Measurements from ENCODE around the gene FABP7.

FABP7 gene

DNA sequence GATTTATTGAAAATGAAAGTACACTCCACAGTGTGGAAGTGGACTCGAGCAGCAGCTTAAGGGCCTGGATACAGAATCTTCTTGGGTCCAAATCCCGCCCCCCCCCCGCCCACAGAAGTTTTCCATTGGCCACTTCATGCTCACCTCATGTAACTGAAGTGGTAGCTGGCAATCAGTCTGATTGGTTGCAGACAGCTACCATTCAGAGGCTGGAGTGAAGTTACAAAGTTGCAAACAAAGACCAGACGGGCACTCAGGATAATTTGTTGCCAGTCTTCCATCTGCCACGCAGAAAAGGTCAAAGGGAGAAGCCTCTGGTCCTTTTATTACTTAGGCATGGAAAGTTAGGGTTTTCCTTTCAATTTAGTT lies 25.8 kb upstream of the FABP7 start:
- no peak for DNase-seq (ENCODE audit: low read depth, low spot score)
- CTCF ChIA-PET = interaction anchor here (0.7 to 1.2 kb wide), 4 partner anchors 9 to 85 kb away, joined by 3 read pairs; partner anchors contain the start of gene SMPDL3A
- H3K4me3 ChIP-seq (ENCODE audit: low read depth, low read length) = no peak overlapping the region; the same call in 1 of the 2 replicates

GRCh38 chr6:122754191-122754731 lies 25.3 kb upstream of the FABP7 start:
- no peak for DNase-seq (ENCODE audit: low read depth, low spot score)
- TF ChIP-seq, protein P1, sequence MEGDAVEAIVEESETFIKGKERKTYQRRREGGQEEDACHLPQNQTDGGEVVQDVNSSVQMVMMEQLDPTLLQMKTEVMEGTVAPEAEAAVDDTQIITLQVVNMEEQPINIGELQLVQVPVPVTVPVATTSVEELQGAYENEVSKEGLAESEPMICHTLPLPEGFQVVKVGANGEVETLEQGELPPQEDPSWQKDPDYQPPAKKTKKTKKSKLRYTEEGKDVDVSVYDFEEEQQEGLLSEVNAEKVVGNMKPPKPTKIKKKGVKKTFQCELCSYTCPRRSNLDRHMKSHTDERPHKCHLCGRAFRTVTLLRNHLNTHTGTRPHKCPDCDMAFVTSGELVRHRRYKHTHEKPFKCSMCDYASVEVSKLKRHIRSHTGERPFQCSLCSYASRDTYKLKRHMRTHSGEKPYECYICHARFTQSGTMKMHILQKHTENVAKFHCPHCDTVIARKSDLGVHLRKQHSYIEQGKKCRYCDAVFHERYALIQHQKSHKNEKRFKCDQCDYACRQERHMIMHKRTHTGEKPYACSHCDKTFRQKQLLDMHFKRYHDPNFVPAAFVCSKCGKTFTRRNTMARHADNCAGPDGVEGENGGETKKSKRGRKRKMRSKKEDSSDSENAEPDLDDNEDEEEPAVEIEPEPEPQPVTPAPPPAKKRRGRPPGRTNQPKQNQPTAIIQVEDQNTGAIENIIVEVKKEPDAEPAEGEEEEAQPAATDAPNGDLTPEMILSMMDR (IDR thresholded peaks at IDR 0.05; ENCODE audit: insufficient read depth, low read length, missing control alignments) = no peak
- ChIA-PET CTCF (interaction anchor here (0.9 to 1.2 kb wide), 3 partner anchors 10 to 35 kb away, joined by 3 read pairs; partner anchors contain the start of gene SMPDL3A), POLR2A (no interaction called here)
- no peak overlapping the region for H3K4me3 ChIP-seq (ENCODE audit: low read depth, low read length)

More for the DNA sequence above, 25.8 kb upstream of the FABP7 start:
- TF ChIP-seq, protein P1 (IDR thresholded peaks at IDR 0.05; ENCODE audit: insufficient read depth, low read length, missing control alignments) = no peak
- POLR2A ChIA-PET = no interaction called here

GRCh38 chr6:122755901-122756300 lies 23.6 kb upstream of the FABP7 start:
- DNase-seq (ENCODE audit: low read depth, low spot score) = no peak
- H3K4me3 ChIP-seq (ENCODE audit: low read depth, low read length) = no peak overlapping the region
- TF ChIP-seq, protein P1 (IDR thresholded peaks at IDR 0.05; ENCODE audit: insufficient read depth, low read length, missing control alignments) = no peak
- CTCF ChIA-PET = no interaction called here
- POLR2A ChIA-PET = no interaction called here

DNA sequence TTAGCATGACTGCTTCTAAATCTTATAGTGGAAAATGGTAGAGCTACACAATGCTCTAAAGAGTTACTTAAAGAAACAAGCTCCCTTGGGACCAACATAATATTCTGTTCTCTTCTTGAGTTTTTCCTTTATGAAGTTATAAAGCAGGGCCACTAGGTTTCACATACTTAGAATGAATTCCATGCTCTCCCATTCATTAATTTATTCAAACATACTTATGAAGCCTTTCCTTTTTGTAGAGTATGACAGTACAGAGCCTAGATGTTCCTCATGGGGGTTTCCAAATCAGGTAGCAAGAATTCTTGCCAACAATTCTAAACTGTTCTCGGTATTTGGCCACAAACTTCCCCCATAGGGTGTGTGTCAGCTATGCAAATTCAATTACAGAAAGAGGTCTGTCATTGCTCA lies 20.6 kb upstream of the FABP7 start:
- POLR2A ChIA-PET = no interaction called here
- DNase-seq (ENCODE audit: low read depth, low spot score) = no peak
- no peak overlapping the region for H3K4me3 ChIP-seq (ENCODE audit: low read depth, low read length)
- TF ChIP-seq, protein P1 (IDR thresholded peaks at IDR 0.05; ENCODE audit: insufficient read depth, low read length, missing control alignments) = no peak
- CTCF ChIA-PET = no interaction called here

DNA sequence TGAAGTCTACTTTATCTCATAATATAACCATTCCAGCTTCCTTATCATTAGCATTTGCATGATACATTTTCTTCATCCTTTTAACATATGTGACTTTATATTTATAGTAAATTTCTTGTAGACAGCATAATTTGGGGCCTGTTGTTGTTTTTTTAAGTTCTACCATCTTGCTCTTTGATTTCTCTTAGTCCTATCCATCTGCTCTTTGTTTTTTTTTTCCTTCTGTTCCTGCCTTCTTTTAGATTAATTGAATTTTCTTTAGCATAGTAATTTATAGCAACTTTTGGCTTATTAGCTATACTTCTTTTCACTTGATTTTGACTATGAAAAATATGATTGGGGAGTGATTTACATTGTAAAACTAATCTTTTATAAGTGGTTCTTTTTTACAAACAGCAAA lies 19.2 kb upstream of the FABP7 start:
- DNase-seq (ENCODE audit: low read depth, low spot score) = no peak
- ChIA-PET CTCF (interaction anchor here (1.6 kb wide), 1 partner anchor 79 kb away, joined by 3 read pairs; no protein-coding TSS in a partner anchor), POLR2A (no interaction called here)
- no peak overlapping the region for H3K4me3 ChIP-seq (ENCODE audit: low read depth, low read length)
- TF ChIP-seq, protein P1 (IDR thresholded peaks at IDR 0.05; ENCODE audit: insufficient read depth, low read length, missing control alignments) = no peak

GRCh38 chr6:122766256-122766655 lies 13.3 kb upstream of the FABP7 start:
- CTCF ChIA-PET = interaction anchor here (1.5 to 1.8 kb wide), 2 partner anchors 36 to 72 kb away, joined by 3 to 4 read pairs; no protein-coding TSS in a partner anchor
- DNase-seq (ENCODE audit: low read depth, low spot score) = no peak
- H3K4me3 ChIP-seq (ENCODE audit: low read depth, low read length) = no peak overlapping the region
- TF ChIP-seq, protein P1 (IDR thresholded peaks at IDR 0.05; ENCODE audit: insufficient read depth, low read length, missing control alignments) = no peak
- POLR2A ChIA-PET = no interaction called here
